Colonic mucosa (tissue), 4 donors: ENCODE measurements around the gene MAP3K14. TPM values are rescaled to one million over a fixed set of nuclear protein-coding genes. Genes with fewer than 3 reads are reported as not detected.
"Not testable (repeated sequence)": the region's sequence is repeated elsewhere in the genome, so short reads cannot be mapped to it uniquely, and the experiment has no call there.

Experiments used
- DNase-seq: peaks from one replicate; pipeline ENCODE4 v3.0.0-alpha.2; 2020
- H3K27ac ChIP-seq: fragments of 200-600 bp; one replicate; pipeline ENCODE4 v1.8.0; 2021
- H3K27me3 ChIP-seq: fragments of 200-600 bp; one replicate; pipeline ENCODE4 v1.8.0; 2021
- H3K36me3 ChIP-seq: fragments of 200-600 bp; one replicate; pipeline ENCODE4 v1.8.0; 2021
- H3K4me1 ChIP-seq: fragments of 200-600 bp; one replicate; pipeline ENCODE4 v1.8.0; 2021; ENCODE audit warnings: mild to moderate bottlenecking
- H3K4me3 ChIP-seq: fragments of 200-600 bp; one replicate; pipeline ENCODE4 v1.8.0; 2021
- H3K9ac ChIP-seq, 2 donors: one replicate each; pipeline ENCODE4 v1.7.0; 2013; ENCODE audit warnings: control low read depth in 2 of 2, low read depth in 2 of 2, low read length in 2 of 2
- H3K9me3 ChIP-seq: fragments of 200-600 bp; one replicate; pipeline ENCODE4 v1.8.0; 2021
- intact Hi-C: fragments of 100-400 bp; cut with DNase I; formaldehyde crosslinking; loops from one replicate; pipeline ENCODE4 v1.14.1; 2022
- total RNA-seq, 2 donors: library from RNA; stranded (reverse); fragmentation: NEBNext Ultra II Directional in 1 of 2; extraction: Animal tissue kit (Norgen Biotek cat#: 25700) in 1 of 2; gene quantifications; one replicate each; pipeline ENCODE4 v1.2.1, GENCODE V29; 2021
- TF ChIP-seq, protein P1 (sequence below): fragments of 200-600 bp; IDR thresholded peaks from one replicate; pipeline ENCODE4 v1.8.0; 2022; ENCODE audit warnings: antibody characterized with exemption, mild to moderate bottlenecking
- donor health status: healthy.
- donor health status: DM: no; HTN: no; CAD: no.
- donor health status: DM: no; HTN: no; CAD: no.

Gene MAP3K14
- total RNA-seq, 2 donors from 2014 or later: 11.1 to 15.0 TPM

DNA sequence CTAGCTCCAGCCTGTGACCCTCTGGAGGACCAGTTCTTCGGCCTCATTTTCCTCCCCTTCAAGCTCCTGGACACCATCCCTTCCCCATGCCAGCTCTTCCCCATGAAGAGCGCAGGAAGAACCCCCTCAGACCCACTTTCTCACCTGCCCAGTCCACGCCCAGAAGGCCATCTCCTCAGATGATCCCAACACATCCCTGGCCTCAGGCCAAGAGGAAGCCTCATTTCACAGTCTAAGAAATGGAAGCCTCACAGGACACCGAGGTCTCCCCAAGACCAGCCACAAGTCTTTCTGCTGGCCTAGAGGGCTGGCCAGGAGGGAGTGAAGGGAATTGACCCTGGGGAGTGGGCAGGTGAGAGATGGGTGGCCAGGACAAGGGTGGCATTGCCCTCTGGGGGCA is 62.9 kb downstream of the MAP3K14 start:
- intact Hi-C loops: no loop called here
- no peaks in the 10 kb centered on the region for H3K9me3 ChIP-seq
- H3K27ac ChIP-seq: no peak overlapping the region
- H3K9ac ChIP-seq: no peak overlapping the region
- peaks cover 5% of the 10 kb centered on the region for H3K4me1 ChIP-seq
- H3K4me3 ChIP-seq: no peak overlapping the region
- no peaks in the 10 kb centered on the region for H3K36me3 ChIP-seq
- H3K27me3 ChIP-seq: no peaks in the 10 kb centered on the region
- TF ChIP-seq, protein P1, sequence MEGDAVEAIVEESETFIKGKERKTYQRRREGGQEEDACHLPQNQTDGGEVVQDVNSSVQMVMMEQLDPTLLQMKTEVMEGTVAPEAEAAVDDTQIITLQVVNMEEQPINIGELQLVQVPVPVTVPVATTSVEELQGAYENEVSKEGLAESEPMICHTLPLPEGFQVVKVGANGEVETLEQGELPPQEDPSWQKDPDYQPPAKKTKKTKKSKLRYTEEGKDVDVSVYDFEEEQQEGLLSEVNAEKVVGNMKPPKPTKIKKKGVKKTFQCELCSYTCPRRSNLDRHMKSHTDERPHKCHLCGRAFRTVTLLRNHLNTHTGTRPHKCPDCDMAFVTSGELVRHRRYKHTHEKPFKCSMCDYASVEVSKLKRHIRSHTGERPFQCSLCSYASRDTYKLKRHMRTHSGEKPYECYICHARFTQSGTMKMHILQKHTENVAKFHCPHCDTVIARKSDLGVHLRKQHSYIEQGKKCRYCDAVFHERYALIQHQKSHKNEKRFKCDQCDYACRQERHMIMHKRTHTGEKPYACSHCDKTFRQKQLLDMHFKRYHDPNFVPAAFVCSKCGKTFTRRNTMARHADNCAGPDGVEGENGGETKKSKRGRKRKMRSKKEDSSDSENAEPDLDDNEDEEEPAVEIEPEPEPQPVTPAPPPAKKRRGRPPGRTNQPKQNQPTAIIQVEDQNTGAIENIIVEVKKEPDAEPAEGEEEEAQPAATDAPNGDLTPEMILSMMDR: no peak
- no peak for DNase-seq

DNA sequence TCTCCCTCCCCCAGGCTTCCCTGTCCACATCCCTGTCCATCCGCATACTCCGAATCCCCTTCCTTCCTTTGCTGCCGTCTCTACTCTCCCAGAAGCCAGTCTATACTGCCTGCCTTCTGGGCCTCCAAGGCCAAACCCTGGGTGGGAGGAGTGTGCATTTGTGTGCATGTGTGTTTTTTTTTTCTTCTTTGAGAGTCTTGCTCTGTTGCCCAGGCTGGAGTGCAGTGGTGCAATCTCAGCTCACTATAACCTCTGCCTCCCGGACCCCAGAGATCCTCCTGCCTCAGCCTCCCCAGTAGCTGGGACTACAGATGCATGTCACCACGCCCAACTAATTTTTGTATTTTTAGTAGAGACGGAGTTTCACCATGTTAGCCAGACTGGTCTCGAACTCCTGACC is 63.6 kb downstream of the MAP3K14 start:
- H3K4me1 ChIP-seq, H3K9me3 ChIP-seq, H3K4me3 ChIP-seq, DNase-seq, H3K9ac ChIP-seq, H3K36me3 ChIP-seq, H3K27ac ChIP-seq, intact Hi-C loops, H3K27me3 ChIP-seq: not testable (repeated sequence)

DNA sequence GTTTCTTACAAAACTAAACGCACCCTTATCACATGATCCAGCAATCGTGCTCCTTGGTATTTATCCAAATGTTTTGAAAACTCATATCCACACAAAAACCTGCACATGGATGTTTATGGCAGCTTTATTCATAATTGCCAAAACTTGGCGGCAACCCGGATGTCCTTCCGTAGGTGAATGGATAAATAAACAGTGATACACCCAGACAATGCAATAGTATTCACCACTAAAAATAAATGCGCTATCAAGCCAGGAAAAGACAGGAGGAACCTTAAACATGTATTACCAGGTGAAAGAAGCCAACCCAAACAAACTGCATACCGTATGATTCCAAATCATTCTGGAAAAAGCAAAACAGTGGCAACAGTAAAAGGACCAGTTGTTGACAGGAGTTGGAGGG is 64.9 kb downstream of the MAP3K14 start:
- peak overlapping the region; percentile 8 for H3K27ac ChIP-seq

DNA sequence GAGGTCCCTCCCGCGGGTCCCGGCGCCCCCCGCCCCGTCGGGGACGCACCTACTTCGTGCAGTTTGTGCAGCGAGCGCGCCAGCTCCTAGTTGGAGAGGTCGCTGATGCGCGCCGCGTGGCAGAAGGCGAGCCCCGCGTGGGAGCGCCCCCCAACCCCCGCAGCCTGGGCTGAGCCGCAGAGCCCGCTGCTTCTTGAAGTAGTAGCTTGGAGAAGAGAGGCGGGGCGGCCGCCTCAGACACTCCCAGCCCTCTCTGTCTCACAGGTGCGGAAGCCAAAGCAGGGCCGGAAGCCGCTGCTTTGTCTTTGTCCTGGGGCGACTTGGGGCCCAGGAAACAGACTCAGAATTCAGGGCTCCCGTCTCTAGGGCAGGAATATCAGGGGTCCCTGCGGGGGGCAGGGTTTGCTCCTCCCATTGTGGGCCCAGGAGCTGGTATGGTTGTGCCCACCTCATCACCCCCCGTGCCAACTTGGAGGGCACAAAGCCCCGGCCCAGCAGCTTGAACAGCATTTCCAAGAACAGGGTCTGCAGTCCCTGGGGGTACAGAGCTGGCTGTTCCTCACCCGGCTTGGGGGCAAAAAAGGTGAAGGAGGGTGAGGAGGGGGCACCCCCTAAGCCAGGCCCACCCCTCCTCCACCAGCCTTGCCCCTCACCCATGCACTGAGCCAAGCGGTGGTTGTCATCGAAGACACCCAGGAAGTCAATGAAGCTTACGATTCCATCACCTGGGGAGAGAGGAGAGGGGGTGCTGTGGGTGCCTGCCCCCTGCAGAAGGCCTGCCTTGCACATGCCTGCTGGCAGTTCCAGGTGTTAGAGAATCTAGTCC is 68.5 kb downstream of the MAP3K14 start:
- Histone ChIP-seq H3K27ac (peak overlapping the region; percentile 93), H3K27me3 (no peaks in the 10 kb centered on the region), H3K9ac (peak overlapping the region; percentile 76 to 87), H3K4me1 (peaks cover 12% of the 10 kb centered on the region), H3K4me3 (peak overlapping the region; percentile 59), H3K36me3 (no peaks in the 10 kb centered on the region), H3K9me3 (no peaks in the 10 kb centered on the region)
- intact Hi-C loops: no loop called here
- peak; percentile 75 for DNase-seq
- TF ChIP-seq, protein P1: no peak

More for the DNA sequence above, 64.9 kb downstream of the MAP3K14 start:
- peaks cover 6% of the 10 kb centered on the region for H3K4me1 ChIP-seq
- no peaks in the 10 kb centered on the region for H3K9me3 ChIP-seq
- no peak for DNase-seq
- H3K9ac ChIP-seq: no peak overlapping the region
- H3K36me3 ChIP-seq: no peaks in the 10 kb centered on the region
- no peak overlapping the region for H3K4me3 ChIP-seq
- TF ChIP-seq, protein P1: no peak
- intact Hi-C loops: no loop called here
- H3K27me3 ChIP-seq: no peaks in the 10 kb centered on the region

DNA sequence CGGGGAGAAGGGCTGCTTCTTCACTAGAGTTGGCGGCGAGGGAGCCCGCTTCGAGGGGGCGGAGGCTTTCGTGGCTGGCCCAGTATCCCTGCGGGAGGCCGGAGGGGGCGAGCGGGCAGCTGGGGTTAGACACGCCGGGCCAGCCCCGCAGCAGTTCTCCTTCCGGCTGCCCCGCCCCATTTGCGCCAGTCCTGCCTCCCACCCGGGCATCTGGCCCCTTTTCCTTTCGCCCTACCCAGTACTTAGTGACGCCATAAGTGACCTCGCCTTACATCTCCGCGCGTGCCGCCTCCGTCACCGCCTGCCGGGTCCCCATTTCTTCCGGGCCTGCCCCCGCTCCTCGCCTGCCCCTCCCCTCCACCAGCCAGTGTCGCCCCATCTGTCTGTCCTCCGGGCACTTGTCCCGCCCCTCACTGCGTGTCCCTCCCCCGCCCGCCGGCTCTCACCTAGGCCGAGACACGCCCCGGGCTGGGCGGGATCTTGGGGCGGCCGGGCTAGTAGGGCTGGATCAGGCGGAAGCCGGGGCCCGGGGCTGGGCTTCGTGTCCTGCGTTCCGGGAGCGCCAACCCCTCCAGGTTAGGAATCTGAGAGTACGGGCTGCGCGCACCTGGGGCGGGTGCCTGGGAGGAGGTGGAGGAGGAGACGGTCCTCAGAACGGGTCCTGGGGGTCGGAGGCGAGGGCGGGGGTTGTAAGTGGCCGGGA is 69.2 kb downstream of the MAP3K14 start:
- H3K4me3 ChIP-seq: peak overlapping the region; percentile 59
- H3K27me3 ChIP-seq: no peaks in the 10 kb centered on the region
- H3K27ac ChIP-seq: peak overlapping the region; percentile 93
- H3K4me1 ChIP-seq: peaks cover 11% of the 10 kb centered on the region
- TF ChIP-seq, protein P1: no peak
- H3K9me3 ChIP-seq: no peaks in the 10 kb centered on the region
- peak overlapping the region; percentile 76 to 87 for H3K9ac ChIP-seq
- intact Hi-C loops: no loop called here
- DNase-seq: peak; percentile 99
- H3K36me3 ChIP-seq: no peaks in the 10 kb centered on the region
